ENCODE results near the gene SELENOO.

Gene SELENOO

DNA sequence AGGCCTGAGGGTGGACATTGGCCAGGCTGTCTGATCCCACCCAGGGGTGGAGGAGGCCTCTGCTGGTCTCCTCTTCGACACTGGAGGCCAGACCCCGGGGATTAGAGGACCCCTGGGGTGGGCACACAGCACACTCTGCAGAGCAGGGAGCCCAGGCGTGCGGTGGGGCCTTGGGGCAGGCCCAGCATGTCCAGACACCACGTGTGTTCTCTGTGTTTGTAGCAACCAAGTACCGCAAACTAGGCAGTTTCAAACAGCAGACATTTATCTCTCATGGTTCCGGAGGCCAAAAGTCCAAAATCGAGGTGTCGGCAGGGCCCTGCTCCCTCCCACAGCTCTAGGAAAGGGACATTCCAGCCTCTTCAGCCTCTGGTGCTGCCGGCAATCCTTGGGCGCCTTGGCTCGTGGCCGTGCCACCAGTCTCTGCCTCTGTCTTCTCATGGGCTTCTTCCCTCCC is 28.8 kb upstream of the SELENOO start:
- DNase-seq, result no peak

DNA sequence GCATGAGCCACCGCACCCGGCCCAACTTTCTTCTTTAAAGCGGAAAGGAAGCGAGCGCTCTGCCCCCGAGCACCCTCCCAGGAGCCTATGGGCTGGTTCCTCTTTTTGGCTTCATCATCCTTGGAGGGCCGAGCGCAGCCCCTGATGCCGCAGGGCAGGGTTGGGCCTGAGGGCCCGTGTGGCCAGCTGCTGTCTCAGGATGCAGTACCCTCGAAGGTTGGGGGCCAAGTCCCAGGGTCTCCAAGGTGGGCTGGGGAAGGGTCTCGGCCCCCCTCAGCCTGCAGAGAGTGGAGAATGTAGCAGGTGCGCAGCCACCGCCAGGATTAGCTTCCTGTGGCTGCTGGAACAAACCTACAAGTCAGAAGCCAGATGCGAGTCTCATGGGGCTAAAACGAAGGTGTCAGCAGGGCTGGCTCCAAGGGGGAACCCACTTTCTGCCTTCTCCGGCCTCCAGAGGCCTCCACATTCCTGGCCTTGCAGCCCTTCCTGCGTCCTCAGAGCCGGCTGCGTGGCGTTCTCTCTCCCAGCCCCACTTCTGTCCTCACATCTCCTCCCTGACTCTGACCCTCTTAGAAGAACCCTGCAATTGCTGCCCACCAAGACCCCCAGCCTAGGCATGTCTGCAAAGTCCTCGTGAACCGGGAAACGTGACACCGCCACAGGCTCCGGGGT is 27.4 kb upstream of the SELENOO start:
- no peak for DNase-seq

DNA sequence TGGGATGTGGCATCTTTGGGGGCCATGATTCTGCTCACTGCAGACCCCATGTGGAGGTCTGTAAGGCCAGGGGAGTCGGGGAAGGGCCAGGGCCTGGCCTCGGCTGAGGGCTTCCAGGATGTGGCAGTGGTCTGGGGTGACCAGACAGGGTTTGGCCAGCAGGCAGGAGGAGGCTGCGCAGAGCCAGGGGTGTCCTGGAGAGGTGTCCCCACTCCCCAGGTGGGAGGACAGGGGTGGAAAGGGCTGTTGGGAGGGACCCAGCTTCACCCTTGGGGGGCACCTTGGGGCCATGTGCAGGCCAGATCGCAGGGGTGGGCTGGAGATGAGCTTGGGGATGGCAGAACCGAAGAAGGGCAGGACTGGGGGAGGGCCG is 26.8 kb upstream of the SELENOO start:
- DNase-seq, result no peak

DNA sequence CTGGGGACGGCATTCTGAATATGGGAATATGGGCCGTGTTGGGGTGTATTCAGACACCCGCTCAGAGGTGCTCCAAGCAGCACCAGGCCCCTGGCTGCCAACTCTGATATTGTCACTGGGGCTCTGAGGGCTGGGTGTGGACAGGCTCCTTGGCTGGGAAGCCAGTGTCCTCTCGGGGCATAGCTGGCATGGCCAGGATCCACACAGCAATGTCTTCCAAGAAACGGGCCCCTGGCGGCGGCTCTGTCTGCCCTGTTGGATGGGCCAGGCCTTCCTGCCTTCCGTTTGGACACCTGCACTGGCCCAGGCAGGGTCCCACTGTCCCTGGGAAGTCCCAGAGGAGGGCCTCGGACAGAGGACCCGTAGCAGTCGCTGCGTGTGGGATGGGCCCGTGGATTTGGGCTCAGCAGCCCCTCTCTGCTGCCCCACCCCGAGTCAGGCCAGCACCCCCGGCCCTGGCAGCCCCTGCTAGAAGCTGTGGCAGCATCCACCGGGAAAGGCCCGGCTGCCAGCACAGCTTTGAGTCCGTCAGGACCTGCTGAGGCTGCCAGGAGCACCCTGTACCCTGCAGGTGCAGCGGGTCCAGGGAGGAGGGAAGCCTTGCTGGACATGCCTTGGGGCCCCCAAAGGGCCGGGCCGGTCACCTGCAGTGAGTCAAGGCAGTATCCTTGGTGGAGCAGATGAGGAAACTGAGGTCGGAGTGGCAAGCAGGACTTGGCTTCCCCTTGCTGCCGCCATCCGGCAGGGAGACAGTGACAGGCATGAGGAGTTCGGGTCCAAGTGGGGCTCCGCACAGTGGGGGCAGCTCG is 26.2 kb upstream of the SELENOO start:
- DNase-seq, result no peak

DNA sequence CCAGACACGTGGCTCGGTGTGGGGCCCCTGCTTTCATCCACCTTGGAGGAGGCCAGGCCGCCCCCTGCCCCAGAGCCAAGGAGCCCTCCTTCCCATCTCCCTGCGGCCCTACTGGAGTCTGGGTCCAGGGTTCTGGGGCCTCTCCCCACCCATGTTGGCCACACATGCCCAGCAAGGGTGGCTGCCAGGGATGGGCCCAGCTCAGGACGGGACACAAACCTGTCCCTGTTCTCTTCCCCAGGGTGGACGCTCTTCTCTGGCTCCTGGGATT is 25.7 kb upstream of the SELENOO start:
- DNase-seq, result no peak

DNA sequence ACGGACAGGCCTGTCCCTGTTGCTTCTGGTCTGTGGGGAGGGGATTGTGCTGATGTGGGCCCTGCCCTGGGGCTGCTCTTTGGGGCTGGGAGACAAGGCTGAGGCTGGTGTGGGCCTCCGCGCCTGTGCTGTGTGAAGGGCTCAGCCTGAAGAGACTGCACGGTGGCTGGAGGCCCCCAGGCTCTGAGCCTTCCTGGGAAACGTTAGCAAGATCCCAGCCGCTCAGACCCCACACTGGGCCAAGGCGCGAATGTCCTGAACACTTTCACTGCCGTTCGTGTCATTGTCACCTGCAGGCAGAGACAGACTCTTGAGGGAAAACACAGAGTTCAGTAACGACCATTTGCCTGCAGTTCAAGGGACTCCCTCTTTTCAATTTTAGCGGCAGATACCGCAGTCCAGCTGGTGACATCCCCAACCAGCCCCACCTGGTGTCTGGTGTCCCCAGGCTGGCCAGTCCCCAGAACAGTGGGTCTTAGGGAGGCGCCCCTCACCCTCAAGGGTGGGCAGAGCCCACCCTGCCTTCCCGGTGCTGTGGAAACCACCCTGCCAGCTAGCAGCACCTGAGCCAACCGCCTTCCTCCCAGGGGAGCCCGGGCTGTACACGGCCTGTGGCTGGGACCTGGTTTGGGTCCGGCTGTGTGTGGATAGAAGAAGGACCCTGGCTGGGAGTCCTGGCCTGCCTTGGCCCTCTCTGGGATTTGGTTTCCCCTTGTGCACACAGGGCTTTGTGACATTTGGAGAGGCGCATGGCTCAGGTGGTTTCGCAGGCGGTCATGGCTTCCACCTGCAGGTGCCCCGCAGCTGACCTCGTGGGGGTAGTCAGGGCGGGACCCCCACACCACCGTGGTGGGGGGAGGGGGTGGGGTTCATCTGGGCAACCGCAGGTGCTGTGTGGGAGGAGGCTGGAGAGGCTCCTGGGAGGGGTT is 24.6 kb upstream of the SELENOO start:
- DNase-seq, result no peak

DNA sequence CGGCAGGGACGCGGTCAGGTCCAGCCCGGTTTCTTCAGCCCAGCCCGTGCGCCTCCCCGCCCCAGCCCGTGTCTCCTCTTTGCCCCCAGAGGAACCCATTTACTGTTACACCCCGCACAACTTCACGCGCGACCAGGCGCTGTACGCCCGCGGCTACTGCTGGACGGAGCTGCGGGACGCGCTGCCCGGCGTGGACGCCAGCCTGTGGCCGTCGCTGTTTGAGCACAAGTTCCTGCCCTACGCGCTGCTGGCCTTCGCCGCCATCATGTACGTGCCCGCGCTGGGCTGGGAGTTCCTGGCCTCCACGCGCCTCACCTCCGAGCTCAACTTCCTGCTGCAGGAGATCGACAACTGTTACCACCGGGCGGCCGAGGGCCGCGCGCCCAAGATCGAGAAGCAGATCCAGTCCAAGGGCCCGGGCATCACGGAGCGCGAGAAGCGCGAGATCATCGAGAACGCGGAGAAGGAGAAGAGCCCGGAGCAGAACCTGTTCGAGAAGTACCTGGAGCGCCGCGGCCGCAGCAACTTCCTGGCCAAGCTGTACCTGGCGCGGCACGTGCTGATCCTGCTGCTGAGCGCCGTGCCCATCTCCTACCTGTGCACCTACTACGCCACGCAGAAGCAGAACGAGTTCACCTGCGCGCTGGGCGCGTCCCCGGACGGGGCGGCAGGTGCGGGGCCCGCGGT is 23.8 kb upstream of the SELENOO start:
- DNase-seq, result no peak

DNA sequence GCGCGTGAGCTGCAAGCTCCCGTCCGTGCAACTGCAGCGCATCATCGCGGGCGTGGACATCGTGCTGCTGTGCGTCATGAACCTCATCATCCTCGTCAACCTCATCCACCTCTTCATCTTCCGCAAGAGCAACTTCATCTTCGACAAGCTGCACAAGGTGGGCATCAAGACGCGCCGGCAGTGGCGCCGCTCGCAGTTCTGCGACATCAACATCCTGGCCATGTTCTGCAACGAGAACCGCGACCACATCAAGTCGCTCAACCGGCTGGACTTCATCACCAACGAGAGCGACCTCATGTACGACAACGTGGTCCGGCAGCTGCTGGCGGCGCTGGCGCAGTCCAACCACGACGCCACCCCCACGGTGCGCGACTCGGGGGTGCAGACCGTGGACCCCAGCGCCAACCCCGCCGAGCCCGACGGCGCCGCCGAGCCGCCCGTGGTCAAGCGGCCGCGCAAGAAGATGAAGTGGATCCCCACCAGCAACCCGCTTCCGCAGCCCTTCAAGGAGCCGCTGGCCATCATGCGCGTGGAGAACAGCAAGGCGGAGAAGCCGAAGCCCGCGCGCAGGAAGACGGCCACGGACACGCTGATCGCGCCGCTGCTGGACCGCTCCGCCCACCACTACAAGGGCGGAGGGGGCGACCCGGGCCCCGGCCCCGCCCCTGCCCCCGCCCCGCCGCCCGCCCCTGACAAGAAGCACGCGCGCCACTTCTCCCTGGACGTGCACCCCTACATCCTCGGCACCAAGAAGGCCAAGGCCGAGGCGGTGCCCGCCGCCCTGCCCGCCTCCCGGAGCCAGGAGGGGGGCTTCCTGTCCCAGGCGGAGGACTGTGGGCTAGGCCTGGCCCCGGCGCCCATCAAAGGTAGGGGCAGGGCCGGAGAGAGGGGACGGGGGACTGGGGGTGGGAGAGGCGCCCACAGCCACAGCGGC is 23.0 kb upstream of the SELENOO start:
- no peak for DNase-seq

DNA sequence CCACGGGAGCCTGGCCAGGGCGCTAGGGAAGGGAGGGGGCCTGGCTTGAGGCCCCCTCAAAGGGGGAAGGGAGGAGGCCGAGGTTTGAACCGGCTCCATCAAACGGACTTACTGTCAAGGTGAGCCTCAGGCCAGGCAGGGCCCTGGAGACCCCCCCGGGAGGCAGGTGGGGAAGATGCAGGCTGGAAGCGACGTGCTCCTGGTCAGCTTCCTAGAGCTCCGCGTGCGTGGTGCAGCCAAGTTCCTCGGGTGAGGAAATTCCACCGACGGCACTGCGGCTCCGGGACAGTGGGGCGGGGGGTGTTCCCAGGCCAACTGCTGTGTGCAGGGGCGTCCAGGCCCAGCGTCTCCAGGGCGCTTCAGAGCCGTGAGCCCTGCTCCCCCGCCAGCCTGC is 22.3 kb upstream of the SELENOO start:
- DNase-seq, result no peak

DNA sequence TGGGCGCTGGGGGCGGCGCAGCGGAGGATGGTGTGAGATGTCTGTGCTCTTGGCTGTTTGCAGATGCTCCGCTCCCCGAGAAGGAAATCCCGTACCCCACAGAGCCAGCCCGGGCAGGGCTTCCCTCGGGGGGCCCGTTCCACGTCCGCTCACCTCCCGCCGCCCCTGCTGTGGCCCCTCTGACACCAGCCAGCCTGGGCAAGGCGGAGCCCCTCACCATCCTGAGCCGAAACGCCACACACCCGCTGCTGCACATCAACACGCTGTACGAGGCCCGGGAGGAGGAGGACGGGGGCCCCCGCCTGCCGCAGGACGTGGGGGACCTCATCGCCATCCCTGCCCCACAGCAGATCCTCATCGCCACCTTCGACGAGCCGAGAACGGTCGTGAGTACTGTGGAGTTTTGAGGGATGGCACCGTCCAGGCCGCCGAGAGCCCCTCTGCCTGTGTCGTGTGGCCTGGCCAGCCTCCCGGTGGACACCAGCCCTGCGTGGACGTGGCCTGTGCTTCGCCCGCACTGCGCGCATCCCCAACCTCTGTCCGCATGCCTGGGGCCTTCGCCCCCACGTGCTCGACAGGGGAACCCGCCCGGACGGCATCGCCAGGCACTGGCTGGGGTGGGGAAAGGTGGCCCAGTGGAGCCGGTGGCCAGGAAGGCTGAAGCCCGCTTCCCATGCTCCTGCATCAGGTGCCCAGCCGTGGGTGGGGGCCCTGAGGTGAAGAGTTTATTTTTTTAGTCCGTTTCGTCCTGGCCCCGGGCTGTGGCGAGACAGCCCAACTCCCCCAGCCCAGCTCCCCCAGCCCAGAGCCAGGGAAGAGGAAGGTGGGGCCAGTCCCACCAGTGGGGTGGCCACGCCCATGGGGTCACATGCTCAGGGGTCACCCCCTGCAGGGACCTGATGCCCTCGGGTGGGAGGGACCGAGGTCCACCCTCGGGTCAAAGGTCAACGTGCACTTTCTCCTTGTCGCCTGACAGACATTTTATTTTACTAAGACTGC is 21.6 kb upstream of the SELENOO start:
- no peak for DNase-seq

DNA sequence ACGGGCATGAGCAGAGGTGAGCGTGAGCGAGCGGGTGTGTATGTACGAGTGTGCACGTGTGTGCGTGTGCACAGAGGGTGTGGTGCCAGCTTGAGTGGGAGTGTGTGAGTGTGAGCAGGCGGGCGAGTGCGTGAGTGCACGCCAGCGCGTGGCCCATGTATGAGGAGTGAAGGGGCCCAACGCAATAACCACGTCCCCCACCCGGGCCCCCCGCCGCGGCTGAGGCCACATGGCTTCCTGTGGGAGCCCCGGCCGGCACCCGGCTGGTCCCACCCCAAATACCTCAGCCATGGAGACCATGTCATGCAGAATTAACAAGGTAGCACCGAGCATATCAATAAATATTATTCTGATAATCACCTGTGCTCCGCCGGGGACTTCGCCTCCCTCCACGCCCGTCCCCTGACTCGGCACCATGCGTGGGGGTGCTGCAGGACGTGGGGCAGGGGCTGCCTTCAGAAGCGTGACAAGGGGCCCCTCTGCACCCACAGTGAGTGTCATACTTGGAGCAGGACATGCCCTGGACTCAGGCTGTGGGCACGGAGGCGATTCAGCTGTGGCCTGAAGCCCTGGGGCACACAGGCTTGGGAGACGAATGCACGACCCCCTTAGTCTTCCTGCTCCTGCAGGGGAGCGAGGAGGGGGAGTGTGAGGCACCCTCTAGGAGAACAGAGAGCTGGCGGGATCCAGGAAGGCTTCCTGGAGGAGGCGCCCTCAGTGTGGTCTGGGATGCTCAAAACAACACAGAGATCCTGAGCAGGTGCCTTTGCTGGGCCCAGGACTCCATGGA is 20.7 kb upstream of the SELENOO start:
- DNase-seq, result no peak

DNA sequence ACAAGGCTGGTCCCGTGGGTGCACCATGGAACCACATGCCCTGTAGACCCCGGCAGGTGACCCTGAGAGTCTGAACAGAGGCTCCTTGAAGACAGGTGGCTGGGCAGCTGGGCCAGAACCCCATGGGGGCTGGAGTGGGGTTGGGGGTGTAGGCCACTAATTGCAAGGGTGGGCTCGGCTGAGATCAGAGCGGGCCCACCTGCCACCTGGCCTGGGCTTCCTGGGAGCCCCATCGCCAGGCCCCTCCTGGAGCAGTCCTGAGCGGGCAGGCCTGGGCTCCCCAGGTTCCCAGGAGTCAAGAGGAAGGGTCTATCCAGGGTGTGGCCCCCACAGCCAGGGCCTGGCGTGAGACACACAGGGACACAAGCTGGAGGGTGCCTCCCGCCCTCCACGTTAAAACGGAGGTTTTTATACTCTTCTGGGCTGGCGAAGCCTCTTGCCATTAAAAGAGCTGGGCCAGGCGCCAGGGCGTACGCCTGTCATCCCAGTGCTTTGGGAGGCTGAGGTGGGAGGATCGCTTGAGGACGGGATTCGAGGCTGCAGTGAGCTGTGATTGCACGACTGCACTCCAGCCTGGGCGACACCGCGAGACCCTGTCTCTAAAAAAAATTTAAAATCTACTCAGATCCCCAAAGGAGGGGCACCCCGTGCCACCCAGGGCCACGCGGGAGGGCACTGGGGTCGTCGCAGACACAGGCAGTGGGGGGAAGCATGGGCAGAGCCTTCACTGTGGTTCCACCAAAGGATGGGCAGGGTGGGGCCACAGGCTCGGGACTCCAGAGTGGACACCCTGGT is 19.9 kb upstream of the SELENOO start:
- no peak for DNase-seq

DNA sequence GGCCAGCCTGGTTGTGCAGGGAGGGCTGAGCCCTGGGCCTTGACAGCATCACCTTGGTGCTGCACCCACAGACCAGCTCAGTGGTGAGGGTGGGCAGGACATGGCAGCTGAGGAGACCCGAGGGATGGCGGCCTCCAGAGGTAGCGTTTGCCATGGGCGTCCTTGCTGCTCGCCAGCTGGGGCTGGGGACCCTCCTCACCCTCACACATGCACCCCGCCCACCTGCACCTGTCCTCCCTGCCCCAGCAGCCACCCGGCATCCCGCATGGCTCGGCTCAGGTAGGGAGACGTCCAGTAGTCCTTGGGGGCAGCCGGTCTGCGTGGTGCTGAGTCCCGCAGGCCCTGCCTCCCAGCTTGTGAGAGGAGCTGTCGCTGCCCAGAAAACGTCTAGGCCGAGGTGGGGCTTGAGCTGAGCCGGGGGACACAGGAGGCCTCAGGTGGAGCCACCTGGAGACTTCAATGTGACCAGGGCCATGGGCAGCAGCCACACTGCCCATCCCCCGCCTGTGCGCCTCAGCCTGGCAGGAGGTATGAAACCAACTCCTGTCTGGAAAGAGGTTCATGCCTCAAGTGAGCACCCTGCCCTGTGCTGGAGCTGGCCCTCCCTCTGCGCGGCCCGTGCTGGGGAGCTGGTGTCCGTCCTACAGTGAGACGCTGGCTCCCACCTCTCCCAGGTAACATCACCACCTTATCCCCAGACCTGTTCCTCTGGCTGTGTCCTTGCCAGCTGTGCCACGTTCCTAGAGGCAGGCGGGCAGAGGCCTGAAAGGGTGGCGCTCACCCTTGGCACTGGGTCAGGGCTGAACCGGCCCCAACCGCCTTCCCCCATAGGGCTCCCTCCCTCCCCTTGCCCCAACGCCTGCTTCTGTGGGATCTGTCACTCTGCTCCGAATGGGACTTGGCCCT is 18.4 kb upstream of the SELENOO start:
- DNase-seq, result no peak

DNA sequence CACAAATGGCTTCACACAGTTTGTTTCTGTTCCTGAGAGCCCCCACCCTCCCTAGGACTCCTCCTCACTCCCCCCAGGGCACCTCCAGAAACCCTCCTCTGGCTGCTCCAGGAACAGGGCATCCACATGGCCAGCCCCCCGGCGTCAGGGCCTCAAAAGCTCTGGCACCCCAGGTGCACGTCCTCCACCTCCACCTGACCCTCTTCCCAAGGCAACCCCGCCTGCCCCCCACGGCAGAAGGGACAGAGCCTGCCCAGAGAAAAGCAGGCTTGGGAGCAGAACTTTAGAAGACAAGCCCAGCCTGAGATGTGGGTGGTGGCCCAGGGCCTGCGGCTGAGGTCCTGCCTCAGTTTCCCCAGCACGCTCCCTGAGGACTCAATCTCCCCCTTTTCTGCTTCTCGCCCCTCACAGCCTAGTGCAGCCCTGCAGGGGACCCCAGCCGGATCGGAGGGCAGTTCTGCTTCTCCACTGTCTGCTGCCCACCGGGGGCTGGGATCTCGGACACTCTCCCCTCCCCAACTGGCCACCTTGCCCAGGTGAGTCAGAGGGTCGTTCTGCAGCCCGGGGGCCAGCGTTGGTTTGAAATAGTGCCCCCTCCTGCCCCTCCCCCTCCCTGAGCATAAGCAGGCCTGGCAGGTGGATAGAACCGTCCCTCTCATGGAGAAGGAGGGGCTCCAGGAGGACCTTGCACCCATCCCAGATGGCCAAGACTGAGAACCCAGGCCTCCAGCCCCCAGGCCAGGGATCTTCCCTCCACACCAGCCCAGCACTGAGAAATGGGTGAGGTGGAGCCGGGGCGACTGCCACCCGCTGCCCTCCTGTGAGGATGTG is 17.5 kb upstream of the SELENOO start:
- no peak for DNase-seq

DNA sequence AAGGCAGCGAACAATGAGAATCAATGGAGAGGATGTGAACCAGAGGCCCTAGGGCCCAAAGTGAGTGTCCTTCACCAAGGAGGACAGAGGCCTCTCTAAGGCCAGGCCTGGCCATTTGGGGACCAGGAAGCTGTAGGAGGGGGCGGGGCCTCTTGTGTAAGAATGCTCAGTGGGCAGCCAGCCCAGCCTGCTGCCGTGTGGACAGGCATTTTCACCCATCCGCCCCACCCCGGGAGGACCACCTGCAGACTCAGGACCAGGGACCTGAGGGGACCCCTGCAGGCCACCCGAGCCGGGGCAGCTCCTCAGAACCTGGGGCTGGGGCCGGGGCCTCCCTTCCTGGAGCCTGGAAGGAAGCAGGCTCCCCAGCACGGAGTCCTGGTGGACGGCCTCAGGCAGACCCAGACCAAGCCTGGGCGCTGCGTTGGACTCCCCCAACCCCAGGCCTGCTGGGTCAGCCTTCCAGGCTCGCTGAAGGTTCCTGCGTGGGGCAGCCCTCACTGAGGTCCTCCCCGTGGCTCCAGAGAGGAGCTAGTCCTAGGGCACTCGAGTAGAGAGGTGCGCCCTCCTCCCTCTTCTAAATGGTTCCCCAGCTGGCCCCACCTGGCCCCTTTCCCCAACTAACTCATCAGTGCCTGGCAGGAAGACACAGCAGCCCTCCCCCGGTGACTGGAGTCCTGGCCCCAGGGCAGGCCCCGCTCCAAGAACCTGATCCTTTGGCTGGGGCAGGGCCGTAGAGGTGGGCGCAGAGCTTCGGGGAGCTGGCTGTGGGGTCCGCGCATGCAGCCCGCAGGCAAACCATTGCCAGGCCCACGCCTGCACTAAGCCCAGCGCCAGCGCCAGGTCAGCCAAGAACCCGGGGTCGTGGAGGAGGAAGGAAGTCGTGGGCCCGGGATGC is 16.6 kb upstream of the SELENOO start:
- no peak for DNase-seq

DNA sequence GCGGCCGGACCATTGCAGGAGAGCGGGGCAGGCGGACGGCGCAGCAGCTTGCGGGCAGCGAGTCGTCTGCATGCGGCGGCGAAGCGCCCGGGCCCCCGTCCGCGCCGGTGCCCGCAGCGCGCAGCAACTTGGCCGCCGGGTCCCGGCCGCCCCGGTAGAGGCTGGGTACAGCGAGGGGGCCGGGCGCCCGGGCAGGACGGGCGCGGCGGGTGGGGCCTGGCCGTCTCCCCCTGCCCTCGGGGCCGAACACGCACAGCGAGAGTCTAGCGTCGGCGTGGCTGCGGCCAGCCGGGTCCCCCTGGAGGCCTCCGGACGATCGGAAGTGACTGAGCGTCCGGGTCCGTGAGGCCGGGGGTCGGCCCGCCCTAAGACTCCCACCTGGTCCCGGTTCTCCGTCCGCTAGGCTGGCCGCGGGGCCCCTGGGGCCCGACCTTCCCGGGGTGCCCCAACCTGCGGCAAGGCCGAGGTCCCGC is 15.9 kb upstream of the SELENOO start:
- no peak for DNase-seq

Data from activated CD8-positive, alpha-beta memory T cell treated with anti-CD3 and anti-CD28 coated beads, Interleukin-2, amount 50 U/mL, for 48 hours (primary cell).